Measurements from ENCODE around the gene FXYD5. TPM values are rescaled to one million over a fixed set of nuclear protein-coding genes. Genes with fewer than 3 reads are reported as not detected.

Gene FXYD5
- total and polyA plus RNA-seq, 9 of the 15 experiments (the other 6 are each of a cell fraction or from before 2014, with no cell fraction given), result 104 to 537 (median 174) TPM

GRCh38 chr19:35124098-35125060, 30.2 kb upstream of the FXYD5 start (continued):
- TF ChIP-seq ETS1 (conservative IDR thresholded peaks at IDR 0.05; ENCODE audit: control insufficient read depth, low read depth, low read length), result no peak
- 0 out of 2 replicates have a peak, but pooled peaks have one; percentile 63 for TF ChIP-seq STAT6 (CRISPR knock-in tag; IDR thresholded peaks at IDR 0.05)
- no peak for TF ChIP-seq CUX1 (CRISPR knock-in tag; IDR thresholded peaks at IDR 0.05)
- no peak for TF ChIP-seq ZNF316 (IDR thresholded peaks at IDR 0.05)
- no peak for TF ChIP-seq SRSF1 (IDR thresholded peaks at IDR 0.05; ENCODE audit: low read depth, low read length)
- no peak for TF ChIP-seq CREB1 (IDR thresholded peaks at IDR 0.05)
- TF ChIP-seq CREB1 (CRISPR knock-in tag; IDR thresholded peaks at IDR 0.05), result no peak
- peak; percentile 70 for TF ChIP-seq POU5F1 (IDR thresholded peaks at IDR 0.05; ENCODE audit: borderline replicate concordance, low read depth, low read length, partially characterized antibody)
- TF ChIP-seq E2F8 (IDR thresholded peaks at IDR 0.05; ENCODE audit: low read depth, partially characterized antibody), result no peak
